HepG2 (cell line): ENCODE results near the gene THRB. TPM values are rescaled to one million over a fixed set of nuclear protein-coding genes. Genes with fewer than 3 reads are reported as not detected.
A peak's percentile ranks its signal among the peaks of the same experiment; 100 is the strongest.

Experiments
- HOXA5 ChIP-seq: sonication (generic); formaldehyde crosslinking; IDR thresholded peaks from 2 replicates; pipeline ENCODE4 v1.4.0; 2020; ENCODE audit warnings: missing genetic modification reagents
- KLF9 ChIP-seq: IDR thresholded peaks from 2 replicates; pipeline ENCODE4 v1.6.1; 2016; ENCODE audit warnings: low read depth
- MYPOP ChIP-seq: sonication (generic); formaldehyde crosslinking; IDR thresholded peaks from 2 replicates; pipeline ENCODE4 v1.8.1; 2023; ENCODE audit warnings: mild to moderate bottlenecking, moderate library complexity, missing genetic modification reagents
- NR2F1 ChIP-seq, 2 experiments: fragments of 450-650 bp in 1 of 2; formaldehyde crosslinking in 1 of 2; IDR thresholded peaks; 2 replicates each; pipeline versions ENCODE4 v1.5.0 to v1.6.1; 2016 to 2020; ENCODE audit warnings: mild to moderate bottlenecking in 1 of 2, missing compliant biosample characterization in 1 of 2, missing genetic modification reagents in 1 of 2, moderate library complexity in 1 of 2
- PATZ1 ChIP-seq: sonication (generic); formaldehyde crosslinking; IDR thresholded peaks from 2 replicates; pipeline ENCODE4 v1.4.0; 2020; ENCODE audit warnings: missing genetic modification reagents
- PAX8 ChIP-seq: sonication (generic); formaldehyde crosslinking; IDR thresholded peaks from 2 replicates; pipeline ENCODE4 v1.8.0; 2022; ENCODE audit warnings: mild to moderate bottlenecking, missing genetic modification reagents, borderline replicate concordance
- PHF5A ChIP-seq: IDR thresholded peaks from one replicate; pipeline ENCODE4 v1.6.1; 2018; ENCODE audit warnings: low read depth, missing genetic modification reagents; ENCODE audit not compliant: unreplicated experiment
- RARA ChIP-seq: IDR thresholded peaks from 2 replicates; pipeline ENCODE4 v1.6.1; 2016; ENCODE audit warnings: missing genetic modification reagents, missing compliant biosample characterization
- THRA ChIP-seq: sonication (generic); formaldehyde crosslinking; IDR thresholded peaks from 2 replicates; pipeline ENCODE4 v1.4.0; 2020; ENCODE audit warnings: missing genetic modification reagents, borderline replicate concordance
- TOE1 ChIP-seq: sonication (generic); formaldehyde crosslinking; IDR thresholded peaks from 2 replicates; pipeline ENCODE4 v1.4.0; 2020; ENCODE audit warnings: mild to moderate bottlenecking, missing genetic modification reagents
- YY1 ChIP-seq: IDR thresholded peaks from 2 replicates; pipeline ENCODE4 v1.6.1; 2011; ENCODE audit warnings: low read length, low read depth, moderate library complexity, mild to moderate bottlenecking; ENCODE audit not compliant: insufficient read depth, insufficient replicate concordance
- ZHX2 ChIP-seq, 2 experiments: sonication (generic) in 1 of 2; formaldehyde crosslinking in 1 of 2; IDR thresholded peaks; 2 replicates each; pipeline versions ENCODE4 v1.6.1 to v1.9.0; 2014 to 2022; ENCODE audit warnings: antibody characterized with exemption in 1 of 2, borderline replicate concordance in 1 of 2, inconsistent platforms in 1 of 2, low read depth in 1 of 2, missing genetic modification reagents in 1 of 2
- ZNF496 ChIP-seq: sonication (generic); formaldehyde crosslinking; IDR thresholded peaks from 2 replicates; pipeline ENCODE4 v1.8.1; 2023; ENCODE audit warnings: mild to moderate bottlenecking, moderate library complexity, missing genetic modification reagents; ENCODE audit not compliant: insufficient replicate concordance
- ZNF547 ChIP-seq: sonication (generic); formaldehyde crosslinking; IDR thresholded peaks from 2 replicates; pipeline ENCODE4 v1.5.1; 2020; ENCODE audit warnings: mild to moderate bottlenecking, missing genetic modification reagents
- ZNF589 ChIP-seq: sonication (generic); formaldehyde crosslinking; conservative IDR thresholded peaks from 2 replicates; pipeline ENCODE4 v1.8.0; 2022; ENCODE audit warnings: mild to moderate bottlenecking, moderate library complexity, missing genetic modification reagents
- ZNF777 ChIP-seq: sonication (generic); formaldehyde crosslinking; IDR thresholded peaks from 2 replicates; pipeline ENCODE4 v1.4.0; 2020; ENCODE audit warnings: missing genetic modification reagents
- polyA plus RNA-seq, 8 experiments: library from polyadenylated mRNA; depleted of rRNA in 3 of 8; stranded (reverse) in 7 of 8; unstranded in 1 of 8; fragments of >200 nt; fragmentation: Illumina TruSeq in 4 of 8; extraction: Trizol in 4 of 8; gene quantifications; 2 replicates each; pipeline versions ENCODE4 v1.2.1 to v1.2.3, GENCODE V29; 2011 to 2016; ENCODE audit warnings: low read depth in 4 of 8, missing spikeins in 1 of 8, mixed read lengths in 1 of 8; ENCODE audit not compliant: insufficient read depth in 1 of 8
- total RNA-seq, 5 experiments: library from RNA; depleted of rRNA; stranded (reverse); fragments of >200 nt; fragmentation: Illumina TruSeq; extraction: Trizol; gene quantifications; 2 replicates each; pipeline ENCODE4 v1.2.3, GENCODE V29; 2016; ENCODE audit warnings: low read depth in 1 of 5

The THRB gene
- total and polyA plus RNA-seq, 2 of the 13 experiments (the other 11 are each of a cell fraction or from before 2014, with no cell fraction given): 4.7 to 22.7 TPM

- TF ChIP-seq YY1: peak; percentile 11
- TF ChIP-seq PATZ1: peak; percentile 43; the same call in 1 of the 2 replicates
- TF ChIP-seq ZNF547 (CRISPR knock-in tag): no peak
- no peak for TF ChIP-seq ZNF496
- no peak for TF ChIP-seq PAX8
- TF ChIP-seq HOXA5 (CRISPR knock-in tag): 0 out of 2 replicates have a peak, but pooled peaks have one; percentile 43
- peak; percentile 98 for TF ChIP-seq THRA (CRISPR knock-in tag)
- TF ChIP-seq PHF5A (CRISPR knock-in tag): no peak
- TF ChIP-seq RARA (CRISPR knock-in tag): peak; percentile 69
- TF ChIP-seq TOE1 (CRISPR knock-in tag): no peak
- TF ChIP-seq ZHX2 (IDR thresholded peaks at IDR 0.05; ENCODE audit: low read depth): no peak
- 0 out of 2 replicates have a peak, but pooled peaks have one; percentile 22 for TF ChIP-seq ZHX2 (CRISPR knock-in tag; IDR thresholded peaks at IDR 0.05; ENCODE audit: borderline replicate concordance)
- no peak for TF ChIP-seq ZNF589
- TF ChIP-seq NR2F1 (CRISPR knock-in tag; IDR thresholded peaks at IDR 0.05): 0 out of 4 replicates have a peak, but pooled peaks of 1 of the 2 experiments have one; percentile 11
- TF ChIP-seq KLF9 (CRISPR knock-in tag): no peak
- peak; percentile 69 for TF ChIP-seq ZNF777 (CRISPR knock-in tag)
- TF ChIP-seq MYPOP (CRISPR knock-in tag): no peak; the same call in 1 of the 2 replicates
Measured at GRCh38 chr3:24521420-24522145, 26.9 kb upstream of the THRB start (continued).
